Testis (tissue), 2 donors: ENCODE results near the gene OTOP3.

Experiments used
- POLR2A ChIP-seq: fragments of 450-650 bp; IDR thresholded peaks from one replicate; pipeline ENCODE4 v1.6.1; 2017; ENCODE audit warnings: antibody characterized with exemption, mild to moderate bottlenecking, moderate library complexity
- TF ChIP-seq, protein P1 (sequence below), 3 experiments: fragments of 450-650 bp in 2 of 3; fragments of 200-600 bp in 1 of 3; sonication (generic) in 1 of 3; IDR thresholded peaks; one replicate each; pipeline ENCODE4 v1.5.1; 2016 to 2019; ENCODE audit warnings: antibody characterized with exemption in 3 of 3, mild to moderate bottlenecking in 2 of 3, moderate library complexity in 1 of 3

DNA sequence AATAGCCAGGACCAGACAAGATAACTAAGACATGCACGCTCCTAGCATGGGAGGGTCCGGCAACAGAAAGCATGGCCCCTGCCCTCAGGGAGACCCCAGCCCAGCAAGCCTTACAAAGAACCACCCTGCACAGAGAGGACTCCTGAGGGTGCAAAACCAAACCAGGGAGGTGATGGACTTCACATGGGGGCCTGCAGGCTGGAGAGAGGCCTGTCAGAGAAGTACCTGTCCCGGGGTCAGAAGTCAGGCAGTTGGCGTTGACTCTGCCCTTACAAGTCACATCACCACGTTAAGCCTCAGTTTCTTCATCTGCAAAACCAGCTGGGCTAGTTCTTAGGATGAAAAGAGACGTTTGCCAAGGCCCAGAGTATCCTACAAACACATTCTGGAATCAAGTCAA lies 6.9 kb upstream of the OTOP3 start:
- TF ChIP-seq, protein P1, sequence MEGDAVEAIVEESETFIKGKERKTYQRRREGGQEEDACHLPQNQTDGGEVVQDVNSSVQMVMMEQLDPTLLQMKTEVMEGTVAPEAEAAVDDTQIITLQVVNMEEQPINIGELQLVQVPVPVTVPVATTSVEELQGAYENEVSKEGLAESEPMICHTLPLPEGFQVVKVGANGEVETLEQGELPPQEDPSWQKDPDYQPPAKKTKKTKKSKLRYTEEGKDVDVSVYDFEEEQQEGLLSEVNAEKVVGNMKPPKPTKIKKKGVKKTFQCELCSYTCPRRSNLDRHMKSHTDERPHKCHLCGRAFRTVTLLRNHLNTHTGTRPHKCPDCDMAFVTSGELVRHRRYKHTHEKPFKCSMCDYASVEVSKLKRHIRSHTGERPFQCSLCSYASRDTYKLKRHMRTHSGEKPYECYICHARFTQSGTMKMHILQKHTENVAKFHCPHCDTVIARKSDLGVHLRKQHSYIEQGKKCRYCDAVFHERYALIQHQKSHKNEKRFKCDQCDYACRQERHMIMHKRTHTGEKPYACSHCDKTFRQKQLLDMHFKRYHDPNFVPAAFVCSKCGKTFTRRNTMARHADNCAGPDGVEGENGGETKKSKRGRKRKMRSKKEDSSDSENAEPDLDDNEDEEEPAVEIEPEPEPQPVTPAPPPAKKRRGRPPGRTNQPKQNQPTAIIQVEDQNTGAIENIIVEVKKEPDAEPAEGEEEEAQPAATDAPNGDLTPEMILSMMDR (IDR thresholded peaks at IDR 0.05), result no peak
- TF ChIP-seq POLR2A, result no peak
